ENCODE measurements around the gene RSPRY1.

- no peak for TF ChIP-seq CTCF (IDR thresholded peaks at IDR 0.05)
- TF ChIP-seq EZH2phosphoT487 (IDR thresholded peaks at IDR 0.05), result no peak
- TF ChIP-seq EZH2 (IDR thresholded peaks at IDR 0.05), result no peak
These were observed 67.3 kb downstream of the RSPRY1 start for GRCh38 chr16:57253466-57253865.

Data from neural progenitor cell (in vitro differentiated cells).